Subcutaneous abdominal adipose tissue (tissue), 5 donors: ENCODE data around the gene PNRC1.

Experiments
- H3K27ac ChIP-seq: one replicate; pipeline ENCODE4 v1.7.0; 2013; ENCODE audit warnings: low read depth, mild to moderate bottlenecking, inconsistent platforms, low read length, moderate library complexity
- H3K27me3 ChIP-seq, 5 donors: one replicate each; pipeline ENCODE4 v1.7.0; 2013; ENCODE audit warnings: low read length in 5 of 5, inconsistent platforms in 1 of 5; ENCODE audit not compliant: control insufficient read depth in 5 of 5, insufficient read depth in 4 of 5
- H3K36me3 ChIP-seq, 5 donors: one replicate each; pipeline ENCODE4 v1.7.0; 2013; ENCODE audit warnings: low read length in 5 of 5; ENCODE audit not compliant: control insufficient read depth in 5 of 5, insufficient read depth in 5 of 5
- H3K4me1 ChIP-seq, 5 donors: one replicate each; pipeline ENCODE4 v1.7.0; 2013; ENCODE audit warnings: low read length in 5 of 5, mild to moderate bottlenecking in 3 of 5, moderate library complexity in 1 of 5; ENCODE audit not compliant: control insufficient read depth in 5 of 5, insufficient read depth in 5 of 5
- H3K4me3 ChIP-seq, 5 donors: one replicate each; pipeline ENCODE4 v1.7.0; 2013; ENCODE audit warnings: low read length in 5 of 5, low read depth in 1 of 5
- H3K9ac ChIP-seq, 5 donors: one replicate each; pipeline ENCODE4 v1.7.0; 2013; ENCODE audit warnings: low read length in 5 of 5, mild to moderate bottlenecking in 4 of 5, moderate library complexity in 3 of 5
- H3K9me3 ChIP-seq, 5 donors: one replicate each; pipeline ENCODE4 v1.7.0; 2013; ENCODE audit warnings: low read length in 5 of 5; ENCODE audit not compliant: control insufficient read depth in 5 of 5
- donor health status: healthy.
- donor health status: healthy.
- donor health status: healthy.
- donor health status: healthy.
- donor health status: healthy.

PNRC1 gene

GRCh38 chr6:89071036-89071435 is 9.5 kb upstream of the PNRC1 start:
- no peaks in the 10 kb centered on the region for H3K36me3 ChIP-seq
- no peak overlapping the region for H3K4me3 ChIP-seq
- no peak overlapping the region for H3K27ac ChIP-seq
- H3K9me3 ChIP-seq: no peaks in the 10 kb centered on the region
- H3K9ac ChIP-seq: no peak overlapping the region
- no peaks in the 10 kb centered on the region for H3K4me1 ChIP-seq
- no peaks in the 10 kb centered on the region for H3K27me3 ChIP-seq

GRCh38 chr6:89073014-89073620 is 7.4 kb upstream of the PNRC1 start:
- H3K27me3 ChIP-seq: no peaks in the 10 kb centered on the region
- no peaks in the 10 kb centered on the region for H3K9me3 ChIP-seq
- no peak overlapping the region for H3K27ac ChIP-seq
- H3K4me3 ChIP-seq: no peak overlapping the region
- no peaks in the 10 kb centered on the region for H3K36me3 ChIP-seq
- no peaks in the 10 kb centered on the region for H3K4me1 ChIP-seq
- no peak overlapping the region for H3K9ac ChIP-seq

- H3K9ac ChIP-seq: no peak overlapping the region
- no peaks in the 10 kb centered on the region for H3K9me3 ChIP-seq
- no peak overlapping the region for H3K27ac ChIP-seq
- no peaks in the 10 kb centered on the region for H3K27me3 ChIP-seq
- H3K4me3 ChIP-seq: no peak overlapping the region
- no peaks in the 10 kb centered on the region for H3K36me3 ChIP-seq
- peaks cover 0 to 2% (median 0%) of the 10 kb centered on the region in 5 donors for H3K4me1 ChIP-seq
These were observed 6.7 kb upstream of the PNRC1 start for GRCh38 chr6:89073840-89074239.

GRCh38 chr6:89079511-89080234 is 878 bp upstream of the PNRC1 start:
- H3K27me3 ChIP-seq: no peaks in the 10 kb centered on the region
- H3K9me3 ChIP-seq: no peaks in the 10 kb centered on the region
- peaks cover 2 to 29% (median 26%) of the 10 kb centered on the region in 5 donors for H3K4me1 ChIP-seq
- peak overlapping the region; percentile 82 to 98 (median 89) for H3K9ac ChIP-seq
- H3K27ac ChIP-seq: peak overlapping the region; percentile 100
- peaks cover 11 to 24% (median 14%) of the 10 kb centered on the region in 5 donors for H3K36me3 ChIP-seq
- H3K4me3 ChIP-seq: peak overlapping the region; percentile 83 to 99 (median 97)

- Histone ChIP-seq H3K36me3 (peaks cover 20 to 37% (median 25%) of the 10 kb centered on the region in 5 donors), H3K9me3 (no peaks in the 10 kb centered on the region), H3K9ac (peak overlapping the region; percentile 68 to 100 (median 99)), H3K4me3 (peak overlapping the region in 4 of 5 donors; percentile 91 to 99 (median 98)), H3K27me3 (no peaks in the 10 kb centered on the region), H3K4me1 (peaks cover 2 to 35% (median 30%) of the 10 kb centered on the region in 5 donors), H3K27ac (peak overlapping the region; percentile 100)
These were observed 525 bp downstream of the PNRC1 start for GRCh38 chr6:89081129-89081422.

- Histone ChIP-seq H3K36me3 (peaks cover 20 to 37% (median 26%) of the 10 kb centered on the region in 5 donors), H3K4me3 (peak overlapping the region; percentile 79 to 99 (median 97)), H3K27ac (peak overlapping the region; percentile 100), H3K4me1 (peaks cover 2 to 35% (median 30%) of the 10 kb centered on the region in 5 donors), H3K27me3 (no peaks in the 10 kb centered on the region), H3K9me3 (no peaks in the 10 kb centered on the region), H3K9ac (peak overlapping the region; percentile 98 to 100 (median 100))
These were observed 1.1 kb downstream of the PNRC1 start for GRCh38 chr6:89081423-89082322.

GRCh38 chr6:89082486-89082891 is 1.9 kb downstream of the PNRC1 start:
- peaks cover 2 to 35% (median 30%) of the 10 kb centered on the region in 5 donors for H3K4me1 ChIP-seq

GRCh38 chr6:89084542-89084941 is 4.0 kb downstream of the PNRC1 start:
- no peaks in the 10 kb centered on the region for H3K9me3 ChIP-seq
- H3K27ac ChIP-seq: peak overlapping the region; percentile 20
- peaks cover 20 to 37% (median 26%) of the 10 kb centered on the region in 5 donors for H3K36me3 ChIP-seq
- peaks cover 2 to 30% (median 25%) of the 10 kb centered on the region in 5 donors for H3K4me1 ChIP-seq
- peak overlapping the region in 2 of 5 donors; percentile 10 to 98 for H3K4me3 ChIP-seq
- no peaks in the 10 kb centered on the region for H3K27me3 ChIP-seq
- peak overlapping the region in 1 of 5 donors; percentile 97 for H3K9ac ChIP-seq

More at GRCh38 chr6:89082486-89082891, 1.9 kb downstream of the PNRC1 start:
- Histone ChIP-seq H3K27me3 (no peaks in the 10 kb centered on the region), H3K9me3 (no peaks in the 10 kb centered on the region), H3K27ac (peak overlapping the region; percentile 100), H3K9ac (peak overlapping the region; percentile 97 to 100 (median 100)), H3K4me3 (peak overlapping the region; percentile 79 to 99 (median 97)), H3K36me3 (peaks cover 20 to 37% (median 26%) of the 10 kb centered on the region in 5 donors)

GRCh38 chr6:89084954-89085353 is 4.4 kb downstream of the PNRC1 start:
- H3K9ac ChIP-seq: peak overlapping the region in 1 of 5 donors; percentile 1
- no peaks in the 10 kb centered on the region for H3K27me3 ChIP-seq
- H3K4me1 ChIP-seq: peaks cover 2 to 30% (median 25%) of the 10 kb centered on the region in 5 donors
- no peaks in the 10 kb centered on the region for H3K9me3 ChIP-seq
- peak overlapping the region in 1 of 5 donors; percentile 10 for H3K4me3 ChIP-seq
- peak overlapping the region; percentile 20 for H3K27ac ChIP-seq
- H3K36me3 ChIP-seq: peaks cover 20 to 37% (median 26%) of the 10 kb centered on the region in 5 donors
